GM19238 (cell line): ENCODE measurements around the gene MFSD11.
"Not testable (repeated sequence)": the region's sequence is repeated elsewhere in the genome, so short reads cannot be mapped to it uniquely, and the experiment has no call there.

ENCODE experiments used
- DNase-seq: peaks from one replicate; pipeline ENCODE4 v3.0.0; 2011; ENCODE audit warnings: low spot score; ENCODE audit not compliant: insufficient read length

The MFSD11 gene

DNA sequence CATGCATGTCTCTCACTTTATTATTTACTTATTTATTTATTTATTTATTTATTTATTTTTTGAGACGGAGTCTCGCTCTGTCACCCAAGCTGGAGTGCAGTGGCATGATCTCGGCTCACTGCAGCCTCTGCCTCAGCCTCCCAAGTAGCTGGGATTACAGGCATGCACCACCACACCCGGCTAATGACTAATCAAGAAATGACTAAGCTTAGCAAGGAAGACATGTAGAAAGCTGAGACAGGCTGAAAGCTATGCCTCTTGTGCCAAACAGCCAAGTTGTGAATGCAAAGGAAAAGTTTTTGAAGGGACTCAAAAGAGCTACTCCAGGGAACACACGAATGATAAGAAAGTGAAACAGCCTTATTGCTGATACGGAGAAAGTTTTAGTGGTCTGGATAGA lies 7.9 kb downstream of the MFSD11 start:
- DNase-seq = not testable (repeated sequence)

DNA sequence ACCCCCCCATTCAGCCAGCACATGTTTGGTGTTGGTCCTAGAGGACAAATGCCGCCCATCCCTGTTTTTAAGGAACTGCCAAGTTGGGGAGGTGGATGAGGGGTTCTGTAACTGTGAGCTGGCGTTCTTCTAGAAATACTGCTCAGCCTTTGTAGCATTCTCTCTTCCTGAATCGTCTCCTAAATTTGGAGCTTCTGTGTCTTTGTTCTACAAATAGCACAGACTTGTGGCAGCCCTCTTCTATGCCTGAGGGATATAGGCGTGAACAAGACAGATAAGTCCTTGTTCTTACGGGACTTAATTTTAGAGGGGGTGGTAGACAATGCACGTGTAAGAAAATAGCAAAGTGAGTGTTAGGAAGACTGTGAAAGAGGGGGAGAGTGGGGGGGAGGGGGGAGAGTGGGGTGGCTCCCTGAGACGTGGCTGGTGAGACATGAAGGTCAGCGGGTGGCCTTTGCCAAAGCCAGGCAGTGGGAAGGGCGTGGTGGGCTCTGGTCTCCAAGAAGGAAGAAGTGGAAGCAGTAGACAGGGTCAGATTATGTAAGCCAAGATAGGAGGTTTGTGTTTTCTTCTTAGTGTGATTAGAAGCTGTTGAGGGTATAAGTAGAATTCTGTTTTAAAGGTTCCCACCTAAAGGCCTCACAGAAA lies 9.9 kb downstream of the MFSD11 start:
- no peak for DNase-seq

DNA sequence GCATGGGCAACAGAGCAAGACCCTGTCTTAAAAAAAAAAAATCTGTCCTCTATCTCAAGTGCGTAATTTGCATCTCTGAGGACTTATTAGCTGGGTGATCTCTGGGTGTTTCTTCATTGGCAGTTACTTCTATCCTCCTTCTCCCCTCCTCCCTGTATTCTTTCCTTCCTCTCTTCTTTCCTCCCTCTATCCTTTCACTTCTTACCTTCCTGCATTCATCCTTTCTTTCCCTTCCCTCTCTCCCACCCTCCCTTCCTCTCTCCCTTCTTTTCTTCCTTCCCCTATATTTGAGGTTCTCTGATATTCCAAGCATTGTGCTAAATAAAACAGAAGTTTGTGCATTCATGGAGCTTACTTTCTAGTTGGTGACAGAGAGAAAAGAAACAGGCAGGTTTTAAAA lies 10.7 kb downstream of the MFSD11 start:
- DNase-seq = no peak

DNA sequence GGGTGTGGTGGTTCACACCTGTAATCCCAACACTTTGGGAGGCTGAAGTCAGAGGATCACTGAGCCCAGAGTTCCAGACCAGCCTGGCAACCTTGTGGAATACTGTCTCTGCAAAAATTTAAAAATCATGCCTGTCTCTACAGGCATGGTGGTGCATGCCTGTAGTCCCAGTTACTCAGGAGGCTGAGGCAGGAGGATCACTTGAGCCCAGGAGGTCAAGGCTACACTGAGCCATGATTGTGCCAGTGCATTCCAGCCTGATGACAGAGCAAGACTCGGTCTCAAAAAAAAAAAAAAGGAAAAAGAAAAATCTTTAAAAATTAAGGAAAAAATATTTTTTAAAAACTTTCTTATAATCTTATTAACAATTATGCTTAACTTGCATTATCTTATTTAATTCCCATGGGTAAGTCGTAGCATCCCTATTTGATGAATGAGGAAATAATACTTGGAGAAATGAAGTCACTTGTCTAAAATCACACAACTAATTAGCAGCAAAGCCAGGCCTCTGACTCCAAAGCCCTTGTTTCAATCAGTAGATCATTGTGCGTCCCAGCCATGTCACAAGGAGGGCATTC lies 13.6 kb downstream of the MFSD11 start:
- no peak for DNase-seq

DNA sequence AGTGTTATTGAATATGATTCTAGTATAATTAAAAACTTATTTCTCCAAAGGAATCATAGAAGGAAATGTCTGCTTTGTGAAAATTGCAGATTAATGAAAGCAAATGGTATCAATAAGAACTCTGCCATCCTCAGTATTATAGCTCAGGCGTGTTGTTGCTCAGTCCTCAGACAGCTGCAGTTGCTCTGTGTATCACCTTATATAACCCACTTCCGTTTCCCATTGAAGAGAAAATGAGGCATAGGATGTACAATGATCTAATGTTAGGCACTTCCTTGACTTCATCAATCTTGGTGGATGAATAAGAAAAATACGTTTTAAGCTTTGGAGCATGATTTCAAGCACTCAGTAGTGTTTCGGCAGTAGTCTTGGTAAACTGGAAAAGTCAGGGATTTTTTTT lies 14.1 kb downstream of the MFSD11 start:
- no peak for DNase-seq

DNA sequence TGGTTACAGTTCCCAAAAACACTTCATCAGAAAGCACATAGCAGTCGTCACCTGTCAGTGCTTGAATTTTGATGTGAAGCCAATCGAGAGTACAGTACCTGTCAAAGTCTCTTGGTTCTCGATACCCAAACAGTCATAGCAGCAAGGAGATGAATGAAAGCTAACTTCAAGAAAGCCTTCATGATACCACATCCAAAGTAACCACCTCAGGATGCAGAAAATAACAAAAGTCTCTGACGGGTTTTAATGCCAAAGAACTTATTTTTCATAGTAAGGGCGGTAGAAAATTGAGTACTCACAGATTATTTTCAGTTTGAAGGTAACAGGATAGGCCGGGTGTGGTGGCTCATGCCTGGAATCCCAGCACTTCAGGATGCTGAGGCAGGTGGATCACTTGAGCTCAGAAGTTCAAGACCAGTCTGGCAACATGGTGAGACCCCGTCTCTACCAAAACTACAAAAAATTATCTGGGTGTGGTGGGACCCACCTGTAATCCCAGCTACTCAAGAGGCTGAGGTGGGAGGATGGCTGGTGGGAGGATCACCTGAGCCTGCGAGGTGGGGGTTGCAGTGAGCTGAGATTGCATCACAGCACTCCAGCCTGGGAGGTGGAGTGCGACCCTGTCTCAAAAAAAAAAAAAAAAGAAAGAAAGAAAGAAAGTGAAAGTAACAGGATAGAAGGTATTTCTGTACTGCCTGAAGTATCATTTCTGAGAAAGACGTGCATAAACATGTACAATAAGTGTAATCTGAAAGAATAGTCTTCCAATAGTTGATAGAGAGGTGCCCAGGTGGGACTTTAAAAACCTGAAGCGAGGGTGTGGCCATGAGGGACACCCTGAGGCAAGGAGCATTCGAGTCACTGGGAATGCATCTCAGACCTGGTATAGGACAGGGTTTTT lies 15.4 kb downstream of the MFSD11 start:
- no peak for DNase-seq

DNA sequence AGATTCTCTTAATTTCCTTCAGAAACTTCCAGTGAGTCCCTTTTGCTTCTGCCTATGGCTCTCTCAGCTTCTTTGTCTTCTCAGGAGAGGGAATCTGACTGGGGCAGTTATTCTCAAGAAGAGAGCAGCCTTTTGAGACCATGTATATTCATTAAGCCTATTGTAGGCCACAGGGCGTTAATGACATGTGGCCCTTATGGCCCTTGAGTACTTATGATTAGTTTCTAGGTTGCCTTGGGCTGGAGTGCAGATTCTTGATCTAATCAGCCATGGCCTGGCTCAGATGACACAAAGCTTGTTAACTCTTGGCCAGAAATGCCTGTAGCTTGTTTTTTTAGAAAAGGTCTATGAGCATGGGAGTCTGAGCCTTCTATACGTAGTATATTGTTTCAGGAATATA lies 17.4 kb downstream of the MFSD11 start:
- no peak for DNase-seq

DNA sequence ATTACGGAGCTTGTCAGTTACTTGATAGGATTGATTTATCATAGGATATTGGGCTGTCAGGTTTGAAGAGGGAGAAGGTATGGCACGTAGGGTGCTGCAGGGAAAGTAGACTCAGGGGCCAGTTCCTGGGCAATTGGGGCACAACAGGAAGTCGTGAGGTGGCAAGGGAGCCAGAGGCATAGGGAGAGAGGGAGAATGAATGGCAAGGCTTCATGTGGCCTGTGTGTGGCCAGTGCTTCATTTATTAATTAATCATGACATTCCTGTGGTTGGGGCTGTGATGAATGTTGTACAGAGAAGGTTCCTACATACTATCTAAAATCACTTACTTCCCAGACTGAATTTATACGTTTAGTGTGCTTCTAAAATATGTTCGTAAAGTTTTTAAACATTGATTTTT lies 19.3 kb downstream of the MFSD11 start:
- DNase-seq = no peak

DNA sequence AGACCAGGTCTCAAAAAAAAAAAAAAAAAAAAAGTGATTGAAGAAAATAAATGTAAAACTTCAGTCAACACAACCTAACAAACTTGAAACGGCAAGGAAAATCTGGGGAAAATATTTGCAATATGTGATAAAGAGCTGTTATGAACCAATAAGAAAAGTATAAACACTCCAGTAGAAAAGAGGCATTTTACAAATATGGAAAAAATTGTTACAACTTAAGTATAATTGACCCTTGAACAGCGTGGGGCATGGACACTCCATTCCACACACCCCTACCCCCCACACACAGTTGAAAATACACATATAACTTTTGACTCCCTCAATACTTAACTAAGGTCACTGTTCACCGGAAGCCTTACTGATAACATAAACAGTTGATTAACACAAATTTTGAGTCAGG lies 20.7 kb downstream of the MFSD11 start:
- DNase-seq = no peak

DNA sequence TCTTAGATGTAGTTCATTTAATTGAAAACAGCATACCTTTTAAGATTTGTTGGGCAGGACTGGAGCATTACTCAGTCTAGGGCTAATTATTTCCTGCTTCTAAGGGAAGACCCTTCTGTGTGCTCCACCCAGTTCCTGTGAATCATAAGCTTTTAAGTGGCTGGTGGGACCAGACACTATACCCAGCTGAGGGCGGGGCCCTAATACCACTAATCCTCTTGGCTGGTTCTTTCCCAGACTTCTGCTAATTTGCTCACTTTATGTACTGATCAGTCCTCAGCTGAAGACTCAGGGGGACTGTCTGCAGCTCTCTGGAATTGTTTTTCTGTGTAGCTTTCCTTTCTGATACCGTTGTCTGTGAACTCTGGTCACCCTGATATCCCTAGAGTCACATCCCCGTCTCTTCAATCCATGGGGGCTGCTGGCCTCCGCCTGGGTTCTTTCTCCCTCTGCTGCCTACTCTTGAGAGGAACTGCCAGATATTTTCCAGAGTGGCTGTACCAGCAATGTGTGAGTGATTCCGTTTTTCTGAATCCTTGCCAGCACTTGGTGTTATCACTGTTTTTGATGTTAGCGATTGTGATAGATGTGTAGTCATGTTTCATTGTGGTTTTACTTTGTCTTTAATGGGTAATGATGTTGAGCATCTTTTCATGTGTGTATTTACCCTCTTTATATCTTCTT lies 35.1 kb downstream of the MFSD11 start:
- no peak for DNase-seq

DNA sequence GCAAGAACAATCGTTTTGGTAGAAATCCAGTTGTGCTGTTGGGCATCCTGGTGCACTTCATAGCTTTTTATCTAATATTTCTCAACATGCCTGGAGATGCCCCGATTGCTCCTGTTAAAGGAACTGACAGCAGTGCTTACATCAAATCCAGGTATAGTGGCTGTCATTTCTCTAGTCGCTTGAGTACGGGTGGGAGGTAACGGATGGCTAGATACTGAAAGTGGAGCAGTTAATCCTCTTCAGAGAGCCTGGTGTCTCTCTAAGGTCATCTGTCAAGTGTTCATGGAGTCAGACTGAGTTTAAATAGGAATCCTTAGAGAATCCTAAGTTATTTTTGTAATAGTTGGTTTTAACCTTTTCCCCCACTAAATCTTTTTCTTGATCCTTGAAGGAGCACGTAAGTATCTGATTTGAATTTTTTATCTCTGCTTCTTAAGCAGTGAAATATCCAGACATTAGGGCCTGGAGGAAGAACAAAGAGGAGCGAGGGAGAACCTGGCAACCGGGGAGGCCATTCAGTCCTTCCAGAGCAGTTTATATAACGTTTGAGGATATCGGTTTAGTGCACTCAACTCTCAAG lies 37.2 kb downstream of the MFSD11 start:
- DNase-seq = no peak

DNA sequence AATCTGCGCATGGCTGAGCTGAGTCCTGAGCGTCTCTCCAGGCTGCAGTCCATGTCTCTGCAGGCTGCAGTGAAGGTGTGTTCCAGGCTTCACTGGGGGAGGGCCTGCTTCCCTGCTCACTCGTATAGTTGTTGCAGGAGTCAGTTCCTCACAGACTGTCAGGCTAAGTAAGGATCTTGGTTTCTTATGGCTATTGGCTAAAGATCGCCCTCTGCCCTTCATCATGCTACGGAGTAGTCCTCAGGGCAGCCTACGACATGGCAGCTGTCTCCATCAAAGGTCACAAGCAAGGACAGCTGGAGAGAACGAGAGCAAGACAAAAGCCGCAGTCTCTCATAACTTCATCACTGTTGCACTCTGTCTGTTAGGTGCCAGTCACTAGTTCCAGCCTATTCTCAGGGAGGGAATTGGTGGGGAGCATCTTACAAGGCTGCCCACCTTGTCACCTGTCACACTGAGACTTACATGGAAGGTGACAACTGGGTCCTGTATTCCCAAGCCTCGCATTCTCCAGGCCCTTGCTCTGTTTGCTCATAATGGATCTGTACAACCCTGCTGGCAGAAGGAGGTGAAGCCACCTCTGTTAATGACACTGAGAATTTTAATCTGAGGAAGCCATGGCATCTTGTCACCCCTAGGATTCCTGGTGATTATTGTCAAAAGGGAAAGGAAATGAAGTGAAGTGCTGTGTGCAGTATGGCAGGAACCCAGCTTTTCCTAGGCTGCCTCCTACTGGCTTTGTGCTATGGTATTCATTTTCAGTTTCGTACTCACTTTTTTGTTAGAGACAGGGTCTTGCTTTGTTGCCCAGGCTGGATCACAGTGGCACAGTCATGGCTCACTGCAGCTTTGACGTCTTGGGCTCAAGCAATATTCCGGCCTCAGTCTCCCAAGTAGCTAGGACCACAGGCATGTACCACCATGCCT lies 43.4 kb downstream of the MFSD11 start:
- DNase-seq = no peak

DNA sequence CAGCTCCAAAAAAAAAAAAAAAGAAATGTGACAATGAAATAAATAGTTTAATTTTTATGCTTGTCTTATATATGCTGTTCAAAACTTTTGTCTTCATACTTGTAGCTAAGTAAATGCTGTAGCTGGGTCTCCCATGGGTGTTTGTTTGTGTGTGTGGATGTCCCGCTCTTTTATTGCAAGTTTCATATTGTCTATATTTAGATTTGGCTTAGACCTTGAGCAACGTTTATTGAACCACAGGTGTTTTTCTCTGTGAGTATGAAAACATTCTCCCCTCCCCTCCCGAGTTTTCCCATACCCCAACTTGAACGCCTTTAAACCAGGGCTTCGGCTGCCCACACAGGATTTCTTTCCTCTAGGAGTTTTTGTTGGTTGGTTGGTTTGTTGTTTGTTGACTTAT lies 45.2 kb downstream of the MFSD11 start:
- no peak for DNase-seq

DNA sequence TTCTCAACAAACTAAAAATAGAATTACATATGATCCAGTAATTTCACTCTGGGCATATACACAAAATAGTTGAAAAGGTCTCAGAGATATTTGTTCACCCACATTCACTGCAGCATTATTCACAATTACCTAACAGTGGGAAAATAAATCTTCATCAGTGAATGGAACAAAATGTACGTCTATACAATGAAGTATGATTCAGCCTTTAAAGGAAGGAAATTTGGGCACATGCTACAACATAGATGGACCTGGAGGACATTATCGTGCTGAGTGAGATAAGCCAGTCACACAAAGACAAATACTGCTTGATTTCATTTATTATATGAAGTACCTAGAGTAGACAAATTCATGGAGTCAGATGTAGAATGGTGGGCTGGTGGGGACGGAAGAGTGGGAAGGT lies 47.0 kb downstream of the MFSD11 start:
- DNase-seq = no peak

DNA sequence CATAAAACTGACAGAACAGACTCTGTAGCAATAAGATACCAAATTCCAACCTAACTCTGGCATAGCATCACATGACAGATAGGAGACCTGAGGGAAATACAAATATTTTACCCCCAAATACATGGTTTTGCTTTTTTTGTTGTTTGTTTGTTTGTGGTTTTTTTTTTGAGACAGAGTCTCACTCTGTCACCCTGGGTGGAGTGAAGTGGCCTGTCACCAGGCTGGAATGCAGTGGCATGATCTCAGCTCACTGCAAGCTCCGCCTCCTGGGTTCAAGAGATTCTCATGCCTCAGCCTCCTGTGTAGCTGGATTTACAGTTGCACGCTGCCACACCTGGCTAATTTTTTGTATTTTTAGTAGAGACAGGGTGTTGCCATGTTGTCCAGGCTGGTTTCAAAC lies 49.9 kb downstream of the MFSD11 start:
- DNase-seq = not testable (repeated sequence)

DNA sequence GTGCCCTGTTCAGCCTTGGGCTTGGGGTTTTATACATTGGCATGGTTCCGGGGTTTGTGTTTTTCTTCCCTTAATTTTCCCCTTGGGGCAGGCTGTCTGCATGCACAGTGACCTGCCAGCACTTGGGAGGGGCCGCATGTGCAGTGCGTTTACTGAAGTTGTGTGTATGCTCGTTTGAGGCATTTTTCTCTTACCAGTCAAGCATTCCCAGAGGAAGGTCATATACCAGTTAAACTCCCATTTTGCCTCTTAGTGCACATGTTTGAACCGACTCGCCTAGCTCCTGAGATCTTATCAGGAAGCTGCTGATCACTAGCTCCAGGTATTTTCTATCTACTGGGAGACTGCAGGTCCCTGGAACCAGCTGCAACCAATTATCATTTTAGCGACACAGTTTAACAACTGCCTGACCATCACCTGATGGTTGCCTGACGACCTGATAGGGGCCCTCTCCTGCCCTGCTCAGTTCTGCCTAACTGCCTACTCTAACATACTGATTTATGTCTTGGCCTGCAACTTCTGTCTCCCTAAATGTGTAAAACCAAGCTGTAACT lies 51.4 kb downstream of the MFSD11 start:
- DNase-seq = no peak

DNA sequence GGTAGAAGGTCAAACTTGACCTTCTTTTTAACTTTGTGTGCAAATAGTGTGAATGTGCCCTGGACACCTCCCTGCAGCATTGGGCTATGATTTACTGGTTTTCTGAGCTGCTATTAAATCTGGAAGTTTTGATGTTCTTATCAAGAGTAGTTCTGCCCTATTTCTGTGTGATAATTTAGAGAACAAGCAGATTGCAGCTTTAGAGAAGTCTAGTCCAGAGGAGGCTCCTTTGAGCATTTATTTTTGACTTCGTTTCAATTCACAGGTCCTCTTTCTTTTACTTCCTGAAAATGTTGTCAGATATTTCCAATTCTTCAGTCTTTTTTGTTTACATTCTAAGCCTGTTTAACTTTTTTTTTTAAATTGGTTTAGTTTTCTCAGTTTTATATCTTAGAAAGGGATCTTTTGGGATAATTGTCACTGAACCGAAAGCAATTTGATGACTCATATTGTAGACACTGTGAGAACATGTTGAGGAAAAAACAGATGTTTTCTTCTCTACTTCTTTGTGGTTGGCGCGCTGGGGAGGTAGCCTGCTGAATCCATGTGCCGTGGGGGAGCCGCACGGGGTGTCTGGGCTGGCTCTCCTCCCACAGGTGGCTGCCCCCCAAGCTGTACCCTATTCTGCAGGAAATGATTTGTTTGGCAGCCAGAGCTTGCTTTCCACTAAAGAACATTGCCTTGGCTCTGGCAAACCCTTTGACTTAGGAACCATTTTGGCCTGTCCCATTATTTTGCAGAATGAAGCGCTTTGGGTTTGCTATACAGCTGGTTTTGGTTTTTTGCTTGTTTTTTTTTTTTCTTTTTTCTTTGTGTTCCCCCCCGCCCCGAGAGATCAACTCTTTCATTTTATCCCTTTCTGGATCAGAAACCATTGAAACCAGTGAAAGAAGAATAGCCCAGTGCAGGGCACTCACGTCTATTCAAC lies 53.4 kb downstream of the MFSD11 start:
- DNase-seq = peak; percentile 41

DNA sequence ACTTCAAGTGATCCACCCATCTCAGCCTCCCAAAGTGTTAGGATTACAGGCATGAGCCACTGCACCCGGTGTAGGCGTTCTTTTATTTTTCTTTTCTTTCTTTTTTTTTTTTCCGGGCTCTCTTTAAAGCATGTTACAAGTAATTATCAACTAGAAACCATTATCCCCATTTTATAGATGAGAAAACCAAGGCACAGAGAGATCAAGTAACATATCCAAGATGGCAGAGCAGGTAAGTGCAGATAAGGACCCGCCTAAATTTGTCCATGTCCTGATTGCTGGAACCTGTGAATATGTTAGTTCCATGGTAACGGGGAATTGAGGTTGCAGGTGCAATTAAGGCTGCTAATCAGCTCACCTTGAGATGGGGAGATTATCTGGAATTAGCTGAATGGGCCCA lies 54.4 kb downstream of the MFSD11 start:
- DNase-seq = no peak

DNA sequence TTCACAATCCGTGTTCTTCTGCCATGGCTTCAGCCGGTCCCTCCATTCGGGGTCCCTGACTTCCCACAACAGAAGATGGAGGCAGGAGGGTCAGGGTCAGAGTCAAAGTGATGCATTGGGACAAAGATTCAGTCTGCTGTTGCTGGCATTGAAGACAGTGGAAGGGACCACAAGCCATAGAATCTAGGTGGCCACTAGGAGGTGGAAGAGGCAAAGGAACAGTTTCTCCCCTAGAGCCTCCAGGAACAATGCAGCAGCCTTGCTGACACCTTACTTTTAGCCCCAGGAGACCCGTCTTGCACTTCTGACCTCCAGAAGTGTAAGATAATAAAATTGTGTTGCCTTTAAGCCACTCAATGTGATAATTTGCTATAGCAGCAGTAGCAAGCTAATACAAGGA lies 55.9 kb downstream of the MFSD11 start:
- DNase-seq = peak; percentile 26
